Liver (tissue), 9 donors: ENCODE measurements around the gene SCYGR1. TPM values are rescaled to one million over a fixed set of nuclear protein-coding genes. Genes with fewer than 3 reads are reported as not detected.

Experiments used
- DNase-seq: peaks from one replicate; pipeline ENCODE4 v3.0.0-alpha.2; 2017; ENCODE audit warnings: low spot score
- H3K27ac ChIP-seq, 2 donors: one replicate each; pipeline ENCODE4 v1.7.0; 2013; ENCODE audit warnings: inconsistent platforms in 2 of 2, low read length in 2 of 2, control low read depth in 1 of 2, low read depth in 1 of 2, mild to moderate bottlenecking in 1 of 2
- H3K27me3 ChIP-seq, 4 donors: one replicate each; pipeline versions ENCODE4 v1.6.1 to v1.7.0; 2013; ENCODE audit warnings: low read length in 3 of 4, inconsistent platforms in 1 of 4, mild to moderate bottlenecking in 1 of 4, moderate library complexity in 1 of 4; ENCODE audit not compliant: control insufficient read depth in 4 of 4, insufficient read depth in 4 of 4
- H3K36me3 ChIP-seq, 4 donors: one replicate each; pipeline versions ENCODE4 v1.6.1 to v1.7.0; 2013; ENCODE audit warnings: low read length in 3 of 4, mild to moderate bottlenecking in 3 of 4, low read depth in 1 of 4, moderate library complexity in 1 of 4; ENCODE audit not compliant: control insufficient read depth in 4 of 4, insufficient read depth in 3 of 4
- H3K4me1 ChIP-seq, 4 donors: one replicate each; pipeline versions ENCODE4 v1.6.1 to v1.7.0; 2013; ENCODE audit warnings: low read length in 3 of 4, mild to moderate bottlenecking in 3 of 4, moderate library complexity in 1 of 4; ENCODE audit not compliant: control insufficient read depth in 4 of 4, insufficient read depth in 4 of 4
- H3K4me3 ChIP-seq, 3 donors: one replicate each; pipeline versions ENCODE4 v1.6.1 to v1.7.0; 2013; ENCODE audit warnings: low read length in 3 of 3, control low read depth in 1 of 3, low read depth in 1 of 3, mild to moderate bottlenecking in 1 of 3
- H3K9ac ChIP-seq, 2 donors: one replicate each; pipeline ENCODE4 v1.7.0; 2013; ENCODE audit warnings: low read length in 2 of 2, mild to moderate bottlenecking in 2 of 2, moderate library complexity in 2 of 2, control low read depth in 1 of 2, low read depth in 1 of 2
- H3K9me3 ChIP-seq, 4 donors: one replicate each; pipeline versions ENCODE4 v1.6.1 to v1.7.0; 2013; ENCODE audit warnings: low read length in 3 of 4; ENCODE audit not compliant: control insufficient read depth in 4 of 4
- ATF3 ChIP-seq: IDR thresholded peaks from 2 replicates; pipeline ENCODE4 v1.6.1; 2016; ENCODE audit warnings: antibody characterized with exemption
- CTCF ChIP-seq: fragments of 150-350 bp; IDR thresholded peaks from 2 replicates; pipeline ENCODE4 v1.5.1; 2017; ENCODE audit warnings: improper control_type of control experiment, low read depth, low read length; ENCODE audit not compliant: missing input control
- EGR1 ChIP-seq, 2 donors: IDR thresholded peaks; 2 replicates each; pipeline ENCODE4 v1.6.1; 2016 to 2018; ENCODE audit warnings: antibody characterized with exemption in 2 of 2, low read depth in 2 of 2
- FOXA1 ChIP-seq: IDR thresholded peaks from 2 replicates; pipeline ENCODE4 v1.6.1; 2016; ENCODE audit warnings: antibody characterized with exemption
- FOXA2 ChIP-seq: IDR thresholded peaks from 2 replicates; pipeline ENCODE4 v1.6.1; 2016; ENCODE audit warnings: antibody characterized with exemption
- GABPA ChIP-seq, 2 donors: IDR thresholded peaks in 1 of 2; conservative IDR thresholded peaks in 1 of 2; 2 replicates each; pipeline ENCODE4 v1.6.1; 2016; ENCODE audit warnings: antibody characterized with exemption in 2 of 2, mild to moderate bottlenecking in 1 of 2, moderate library complexity in 1 of 2
- HNF4A ChIP-seq, 2 donors: conservative IDR thresholded peaks; 2 replicates each; pipeline ENCODE4 v1.6.1; 2016; ENCODE audit warnings: antibody characterized with exemption in 2 of 2, mild to moderate bottlenecking in 2 of 2
- HNF4G ChIP-seq: IDR thresholded peaks from 2 replicates; pipeline ENCODE4 v1.6.1; 2016; ENCODE audit warnings: antibody characterized with exemption
- JUND ChIP-seq, 2 donors: IDR thresholded peaks; 2 replicates each; pipeline ENCODE4 v1.6.1; 2016; ENCODE audit warnings: antibody characterized with exemption in 2 of 2
- MAX ChIP-seq: IDR thresholded peaks from 2 replicates; pipeline ENCODE4 v1.6.1; 2016; ENCODE audit warnings: antibody characterized with exemption
- NR2F2 ChIP-seq: IDR thresholded peaks from 2 replicates; pipeline ENCODE4 v1.6.1; 2016; ENCODE audit warnings: antibody characterized with exemption
- RAD21 ChIP-seq, 2 donors: IDR thresholded peaks; 2 replicates each; pipeline ENCODE4 v1.6.1; 2016; ENCODE audit warnings: antibody characterized with exemption in 2 of 2, mild to moderate bottlenecking in 2 of 2
- REST ChIP-seq: IDR thresholded peaks from 2 replicates; pipeline ENCODE4 v1.6.1; 2016; ENCODE audit warnings: antibody characterized with exemption, mild to moderate bottlenecking
- RXRA ChIP-seq, 2 donors: IDR thresholded peaks; 2 replicates each; pipeline ENCODE4 v1.6.1; 2017 to 2018; ENCODE audit warnings: antibody characterized with exemption in 2 of 2, mild to moderate bottlenecking in 1 of 2
- SP1 ChIP-seq: IDR thresholded peaks from 2 replicates; pipeline ENCODE4 v1.6.1; 2018; ENCODE audit warnings: antibody characterized with exemption, mild to moderate bottlenecking
- TAF1 ChIP-seq: conservative IDR thresholded peaks from 2 replicates; pipeline ENCODE4 v1.6.1; 2016; ENCODE audit warnings: antibody characterized with exemption, mild to moderate bottlenecking
- YY1 ChIP-seq: IDR thresholded peaks from 2 replicates; pipeline ENCODE4 v1.6.1; 2016; ENCODE audit warnings: antibody characterized with exemption, mild to moderate bottlenecking
- ZBTB33 ChIP-seq: IDR thresholded peaks from 2 replicates; pipeline ENCODE4 v1.6.1; 2016; ENCODE audit warnings: antibody characterized with exemption
- WGBS: extraction: QIAGEN DNeasy Blood & Tissue Kit; methylation state at CpG from one replicate; pipeline ENCODE4 v1.1.7; 2013; 5-methylcytosine and 5-hydroxymethylcytosine counted together
- polyA plus RNA-seq, 2 donors: library from polyadenylated mRNA; stranded (reverse) in 1 of 2; unstranded in 1 of 2; fragments of 200-250 nt in 1 of 2; fragments of >200 nt in 1 of 2; fragmentation: Nextera tagmentation in 1 of 2; extraction: Ambion mirVana in 1 of 2; gene quantifications; one replicate each; pipeline versions ENCODE4 v1.2.1 to v1.2.3, GENCODE V29; 2013 to 2015
- total RNA-seq, 2 donors: library from RNA; depleted of rRNA; stranded (reverse); fragments of >200 nt; gene quantifications; one replicate each; pipeline ENCODE4 v1.2.3, GENCODE V29; 2014
- donor health status: healthy.
- donor health status: healthy.
- donor health status: healthy.
- donor health status: healthy.
- donor health status: healthy.

SCYGR1 gene
- total and polyA plus RNA-seq, 4 donors = not detected

GRCh38 chr2:227370092-227370491 lies 17.7 kb downstream of the SCYGR1 start:
- Histone ChIP-seq H3K9ac (no peak overlapping the region), H3K27ac (no peak overlapping the region), H3K4me3 (no peak overlapping the region), H3K36me3 (no peaks in the 10 kb centered on the region), H3K27me3 (no peaks in the 10 kb centered on the region), H3K9me3 (no peaks in the 10 kb centered on the region), H3K4me1 (no peaks in the 10 kb centered on the region)
- TF ChIP-seq EGR1 (IDR thresholded peaks at IDR 0.05; ENCODE audit: low read depth in 2 of 2) (no peak), FOXA1 (no peak), NR2F2 (no peak), GABPA (IDR thresholded peaks at IDR 0.05 in 1 of 2, conservative IDR thresholded peaks at IDR 0.05 in 1 of 2) (no peak), CTCF (no peak), RAD21 (IDR thresholded peaks at IDR 0.05) (no peak), MAX (no peak), SP1 (no peak), ATF3 (no peak), RXRA (IDR thresholded peaks at IDR 0.05) (no peak), ZBTB33 (no peak)
- DNase-seq = no peak
- 86% methylated on average over 8 of the region's 8 CpGs for WGBS

GRCh38 chr2:227368574-227368973 lies 19.2 kb downstream of the SCYGR1 start:
- TF ChIP-seq EGR1 (IDR thresholded peaks at IDR 0.05; ENCODE audit: low read depth in 2 of 2) = no peak
- no peak for TF ChIP-seq HNF4A (conservative IDR thresholded peaks at IDR 0.05)
- no peak for TF ChIP-seq CTCF
- no peak for TF ChIP-seq HNF4G
- no peak for TF ChIP-seq NR2F2
- TF ChIP-seq TAF1 = no peak
- TF ChIP-seq ZBTB33 = no peak
- no peak for TF ChIP-seq RXRA (IDR thresholded peaks at IDR 0.05)
- no peak for TF ChIP-seq MAX
- no peak for TF ChIP-seq ATF3
- TF ChIP-seq RAD21 (IDR thresholded peaks at IDR 0.05) = no peak
- no peak for TF ChIP-seq GABPA (IDR thresholded peaks at IDR 0.05 in 1 of 2, conservative IDR thresholded peaks at IDR 0.05 in 1 of 2)
- TF ChIP-seq REST = no peak
- TF ChIP-seq SP1 = no peak
- no peak for TF ChIP-seq YY1
- TF ChIP-seq JUND (IDR thresholded peaks at IDR 0.05) = no peak
- no peak for TF ChIP-seq FOXA2
- TF ChIP-seq FOXA1 = no peak
- H3K36me3 ChIP-seq = no peaks in the 10 kb centered on the region
- no peak overlapping the region for H3K9ac ChIP-seq
- no peak overlapping the region for H3K27ac ChIP-seq
- H3K4me1 ChIP-seq = no peaks in the 10 kb centered on the region
- WGBS = 89% methylated on average over 5 of the region's 5 CpGs
- H3K9me3 ChIP-seq = no peaks in the 10 kb centered on the region
- H3K27me3 ChIP-seq = no peaks in the 10 kb centered on the region
- H3K4me3 ChIP-seq = no peak overlapping the region
- no peak for DNase-seq
